GM13977 (cell line): Measurements from ENCODE around the gene KASH5.

Experiments
- DNase-seq: peaks from one replicate; pipeline ENCODE4 v3.0.0; 2012; ENCODE audit warnings: low spot score
- CTCF ChIP-seq: IDR thresholded peaks from 2 replicates; pipeline ENCODE4 v1.5.1; 2012; ENCODE audit warnings: mild to moderate bottlenecking, control low read depth; ENCODE audit not compliant: insufficient read depth; ENCODE audit errors: extremely low read depth, missing control alignments
- in situ Hi-C: fragments of 300-500 bp; cut with MboI; formaldehyde crosslinking; loops from one replicate; pipeline ENCODE4 v1.12.0; 2022; ENCODE audit warnings: low sequenced_read_pairs, low pct_unique_long_range_greater_than_20kb, mixed read lengths, inconsistent platforms; ENCODE audit not compliant: unreplicated experiment

KASH5 gene

GRCh38 chr19:49431330-49431749, 43.3 kb downstream of the KASH5 start:
- no peak for DNase-seq
- in situ Hi-C loops, result no loop called here
- no peak for TF ChIP-seq CTCF

GRCh38 chr19:49432141-49433073, 44.4 kb downstream of the KASH5 start:
- in situ Hi-C loops, result no loop called here
- DNase-seq, result no peak
- TF ChIP-seq CTCF, result no peak

- in situ Hi-C loops, result no loop called here
- DNase-seq, result no peak
- TF ChIP-seq CTCF, result no peak
Observed at GRCh38 chr19:49433240-49433901, 45.3 kb downstream of the KASH5 start.

GRCh38 chr19:49434907-49435583, 47.0 kb downstream of the KASH5 start:
- TF ChIP-seq CTCF, result no peak
- in situ Hi-C loops, result loop anchor here (5.0 kb wide), 1 partner anchor 43 kb away; no protein-coding TSS in a partner anchor
- DNase-seq, result no peak

- in situ Hi-C loops, result loop anchor here (5.0 kb wide), 1 partner anchor 43 kb away; no protein-coding TSS in a partner anchor
- no peak for DNase-seq
- TF ChIP-seq CTCF, result no peak
Observed at GRCh38 chr19:49435670-49436069, 47.6 kb downstream of the KASH5 start.

- TF ChIP-seq CTCF, result no peak
- peak; percentile 68 for DNase-seq
- in situ Hi-C loops, result loop anchor here (5.0 kb wide), 1 partner anchor 44 kb away; no protein-coding TSS in a partner anchor
Observed at GRCh38 chr19:49436381-49437017, 48.5 kb downstream of the KASH5 start.
